ENCODE results near the gene SMIM44. TPM values are rescaled to one million over a fixed set of nuclear protein-coding genes. Genes with fewer than 3 reads are reported as not detected.

The SMIM44 gene
- total RNA-seq, 2 experiments from 2014 or later = not detected

DNA sequence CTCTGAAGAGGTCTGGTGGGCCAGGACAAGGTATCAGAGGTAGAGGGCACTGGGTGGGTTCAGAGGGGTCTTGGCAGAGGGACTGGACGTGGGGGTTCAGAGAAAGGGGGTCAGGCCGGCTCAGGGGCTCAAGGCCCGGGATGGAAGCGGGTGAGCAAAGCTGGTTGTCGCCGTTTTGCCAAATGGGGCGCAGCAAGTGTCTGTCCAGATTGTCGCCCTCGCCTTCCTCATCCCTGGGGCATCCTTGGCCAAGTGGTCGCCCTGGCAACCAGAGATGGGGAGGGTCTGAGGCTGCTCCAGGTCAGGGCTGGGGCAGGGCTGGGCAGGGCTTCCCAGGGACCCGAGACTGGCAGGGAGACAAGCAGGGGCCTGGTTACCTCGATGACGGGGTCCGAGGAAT lies 10.4 kb upstream of the SMIM44 start:
- DNase-seq = no peak
- H3K27me3 Mint-ChIP-seq (ENCODE audit: low read depth) = no peaks in the 10 kb centered on the region
- intact Hi-C loops (cut with micrococcal nuclease) = no loop called here
- peaks cover 28% of the 10 kb centered on the region for H3K36me3 Mint-ChIP-seq (ENCODE audit: low read depth)
- no peak overlapping the region for H3K4me3 Mint-ChIP-seq
- H3K9me3 Mint-ChIP-seq = no peaks in the 10 kb centered on the region
- peak overlapping the region; percentile 47 for H3K27ac Mint-ChIP-seq
- H3K4me1 Mint-ChIP-seq (ENCODE audit: low read depth) = peaks cover 21% of the 10 kb centered on the region
- CTCF ChIA-PET = interaction anchor here (1.2 to 2.1 kb wide), 4 partner anchors 9 to 24 kb away, joined by 4 to 19 read pairs (median 5); no protein-coding TSS in a partner anchor

DNA sequence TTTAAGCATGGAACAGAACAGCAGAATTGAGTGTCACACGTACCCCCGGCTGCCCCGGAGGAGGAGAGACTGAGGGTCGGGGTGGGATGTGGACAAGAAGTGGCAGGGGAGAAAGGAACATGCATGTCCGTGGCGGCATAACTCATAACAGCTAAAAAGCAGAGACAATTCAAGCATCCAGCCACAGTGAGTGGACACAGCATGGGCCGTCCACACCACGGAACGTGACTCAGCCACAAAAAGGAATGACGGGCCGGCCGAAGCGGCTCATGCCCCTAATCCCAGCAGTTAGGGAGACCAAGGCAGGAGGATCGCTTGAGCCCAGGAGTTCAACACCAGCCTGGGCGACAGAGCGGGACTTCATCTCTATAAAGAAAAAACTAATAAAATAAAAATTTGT lies 9.7 kb upstream of the SMIM44 start:
- Mint-ChIP-seq H3K4me1 (ENCODE audit: low read depth) (peaks cover 16% of the 10 kb centered on the region), H3K4me3 (no peak overlapping the region), H3K27ac (peak overlapping the region; percentile 26), H3K27me3 (ENCODE audit: low read depth) (no peaks in the 10 kb centered on the region), H3K36me3 (ENCODE audit: low read depth) (peaks cover 28% of the 10 kb centered on the region), H3K9me3 (no peaks in the 10 kb centered on the region)
- DNase-seq = no peak
- CTCF ChIA-PET = interaction anchor here (1.2 kb wide), 1 partner anchor 20 kb away, joined by 4 read pairs; no protein-coding TSS in a partner anchor
- intact Hi-C loops (cut with micrococcal nuclease) = no loop called here

DNA sequence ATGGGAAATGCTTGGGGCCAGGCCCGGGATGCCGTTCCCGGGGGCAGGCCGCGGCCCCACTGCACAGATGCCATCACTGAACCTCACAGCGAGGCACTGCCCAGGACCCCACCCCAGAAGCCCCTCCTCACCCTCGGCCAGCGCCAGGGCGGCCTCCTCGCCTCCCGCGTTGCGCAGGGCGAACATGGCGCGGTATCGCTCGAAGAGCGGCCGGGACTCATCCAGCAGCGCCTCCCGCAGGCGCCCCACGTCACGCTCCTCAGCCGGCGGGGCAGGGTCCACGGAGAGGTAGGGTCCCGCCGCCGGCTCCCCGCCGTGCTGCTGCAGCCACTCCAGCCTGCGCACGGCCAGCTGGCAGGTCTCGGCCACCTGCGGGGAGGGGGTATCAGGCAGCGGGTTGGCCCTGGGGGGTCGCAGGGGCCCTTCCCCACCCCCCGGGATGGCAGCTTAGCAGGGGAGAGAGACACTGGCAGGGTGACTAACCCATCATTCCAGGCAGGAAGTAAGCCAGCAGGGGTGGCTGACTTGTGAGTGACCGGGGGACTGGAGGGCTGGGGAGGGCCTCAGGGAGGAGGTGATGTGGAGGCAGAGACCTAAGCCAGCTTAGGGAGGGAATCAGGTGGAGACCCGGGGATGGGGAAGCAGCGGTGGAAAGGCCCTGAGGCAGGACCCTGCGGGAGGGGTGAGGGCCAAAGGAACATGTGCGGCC lies 9.0 kb upstream of the SMIM44 start:
- CTCF ChIA-PET = interaction anchor here (1.2 kb wide), 1 partner anchor 20 kb away, joined by 4 read pairs; no protein-coding TSS in a partner anchor
- H3K36me3 Mint-ChIP-seq (ENCODE audit: low read depth) = peaks cover 28% of the 10 kb centered on the region
- H3K9me3 Mint-ChIP-seq = no peaks in the 10 kb centered on the region
- intact Hi-C loops (cut with micrococcal nuclease) = no loop called here
- no peaks in the 10 kb centered on the region for H3K27me3 Mint-ChIP-seq (ENCODE audit: low read depth)
- DNase-seq = no peak
- peaks cover 15% of the 10 kb centered on the region for H3K4me1 Mint-ChIP-seq (ENCODE audit: low read depth)
- no peak overlapping the region for H3K27ac Mint-ChIP-seq
- no peak overlapping the region for H3K4me3 Mint-ChIP-seq

DNA sequence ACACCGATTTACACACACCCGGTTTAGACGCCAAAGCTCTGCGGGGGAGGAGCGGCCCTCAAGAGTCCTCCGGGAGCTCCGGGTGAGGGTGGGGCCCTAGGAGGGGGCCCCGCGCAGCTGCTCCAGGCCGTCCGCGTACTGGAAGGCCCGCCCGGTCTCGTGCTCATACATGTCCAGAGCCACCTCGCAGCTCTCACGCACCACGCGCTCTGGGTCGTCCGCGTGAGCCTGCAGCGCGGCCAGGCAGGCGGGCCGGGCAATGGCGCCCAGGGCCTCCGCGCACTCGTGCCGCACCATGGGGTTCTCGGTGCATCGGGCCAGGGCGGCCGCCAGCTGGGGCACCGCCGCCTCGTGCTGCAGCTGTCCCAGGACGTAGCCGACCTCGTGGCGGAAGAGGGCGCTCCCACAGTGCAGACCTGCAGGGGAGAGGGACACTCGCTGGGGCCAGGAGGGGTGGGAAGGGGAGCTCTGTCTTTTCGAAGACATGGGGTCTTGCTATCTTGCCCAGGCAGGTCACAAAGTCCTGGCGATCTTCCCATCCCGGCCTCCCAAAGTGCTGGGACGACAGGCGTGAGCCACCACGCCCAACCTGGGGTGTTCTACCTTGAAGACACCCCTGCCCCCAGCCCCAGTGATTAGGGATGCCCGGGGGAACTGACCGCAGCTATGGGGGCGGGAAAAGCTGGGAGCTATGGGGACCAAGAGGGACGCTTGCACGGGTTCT lies 8.3 kb upstream of the SMIM44 start:
- no peak for DNase-seq
- Mint-ChIP-seq H3K9me3 (no peaks in the 10 kb centered on the region), H3K27me3 (ENCODE audit: low read depth) (no peaks in the 10 kb centered on the region), H3K27ac (no peak overlapping the region), H3K4me1 (ENCODE audit: low read depth) (peaks cover 12% of the 10 kb centered on the region), H3K4me3 (no peak overlapping the region), H3K36me3 (ENCODE audit: low read depth) (peaks cover 23% of the 10 kb centered on the region)
- CTCF ChIA-PET = interaction anchor here (0.6 kb wide), 1 partner anchor 51 kb away, joined by 3 read pairs; no protein-coding TSS in a partner anchor
- intact Hi-C loops (cut with micrococcal nuclease) = no loop called here

DNA sequence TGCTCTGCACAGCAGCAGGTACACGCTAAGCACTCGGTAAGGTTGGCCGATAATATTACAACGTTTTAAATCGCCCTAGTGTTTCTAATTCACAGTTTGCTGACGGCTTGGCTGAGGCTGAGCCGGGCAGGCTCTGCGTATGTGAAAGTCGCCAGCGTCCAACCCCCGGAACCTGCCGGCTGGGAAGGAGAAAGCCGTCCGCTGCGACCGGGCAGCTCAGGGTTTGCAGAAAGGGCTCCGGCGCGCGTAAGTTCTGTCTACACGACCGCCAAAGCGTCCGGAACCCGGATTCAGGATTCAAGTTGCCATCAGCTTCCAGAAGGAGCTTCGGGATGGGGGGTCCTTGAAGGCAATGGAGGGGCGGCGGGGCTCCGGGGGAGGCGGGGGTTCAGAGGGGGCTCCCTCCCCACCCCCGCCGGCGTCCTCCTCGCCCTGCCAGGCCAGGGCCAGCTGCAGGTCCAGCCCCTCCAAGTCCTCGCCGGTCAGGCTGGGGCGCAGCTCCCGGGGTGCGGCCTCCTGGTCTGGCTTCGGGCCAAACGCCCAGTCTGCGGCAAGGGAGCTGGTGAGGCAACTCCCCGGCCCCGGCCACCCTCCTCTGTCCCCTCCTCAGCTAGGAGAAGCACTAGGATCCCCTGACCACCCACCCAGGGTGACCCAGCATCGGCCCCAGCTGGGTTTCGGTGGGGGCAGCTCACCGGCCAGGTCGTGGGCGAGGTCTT lies 575 bp downstream of the SMIM44 start:
- no peak overlapping the region for H3K27ac Mint-ChIP-seq
- H3K4me3 Mint-ChIP-seq = no peak overlapping the region
- no peak for DNase-seq
- intact Hi-C loops (cut with micrococcal nuclease) = no loop called here
- H3K36me3 Mint-ChIP-seq (ENCODE audit: low read depth) = no peaks in the 10 kb centered on the region
- peaks cover 9% of the 10 kb centered on the region for H3K4me1 Mint-ChIP-seq (ENCODE audit: low read depth)
- CTCF ChIA-PET = interaction anchor here (1.0 to 3.3 kb wide), 4 partner anchors 10 to 177 kb away, joined by 3 to 23 read pairs (median 4); no protein-coding TSS in a partner anchor
- H3K27me3 Mint-ChIP-seq (ENCODE audit: low read depth) = no peaks in the 10 kb centered on the region
- H3K9me3 Mint-ChIP-seq = no peaks in the 10 kb centered on the region

DNA sequence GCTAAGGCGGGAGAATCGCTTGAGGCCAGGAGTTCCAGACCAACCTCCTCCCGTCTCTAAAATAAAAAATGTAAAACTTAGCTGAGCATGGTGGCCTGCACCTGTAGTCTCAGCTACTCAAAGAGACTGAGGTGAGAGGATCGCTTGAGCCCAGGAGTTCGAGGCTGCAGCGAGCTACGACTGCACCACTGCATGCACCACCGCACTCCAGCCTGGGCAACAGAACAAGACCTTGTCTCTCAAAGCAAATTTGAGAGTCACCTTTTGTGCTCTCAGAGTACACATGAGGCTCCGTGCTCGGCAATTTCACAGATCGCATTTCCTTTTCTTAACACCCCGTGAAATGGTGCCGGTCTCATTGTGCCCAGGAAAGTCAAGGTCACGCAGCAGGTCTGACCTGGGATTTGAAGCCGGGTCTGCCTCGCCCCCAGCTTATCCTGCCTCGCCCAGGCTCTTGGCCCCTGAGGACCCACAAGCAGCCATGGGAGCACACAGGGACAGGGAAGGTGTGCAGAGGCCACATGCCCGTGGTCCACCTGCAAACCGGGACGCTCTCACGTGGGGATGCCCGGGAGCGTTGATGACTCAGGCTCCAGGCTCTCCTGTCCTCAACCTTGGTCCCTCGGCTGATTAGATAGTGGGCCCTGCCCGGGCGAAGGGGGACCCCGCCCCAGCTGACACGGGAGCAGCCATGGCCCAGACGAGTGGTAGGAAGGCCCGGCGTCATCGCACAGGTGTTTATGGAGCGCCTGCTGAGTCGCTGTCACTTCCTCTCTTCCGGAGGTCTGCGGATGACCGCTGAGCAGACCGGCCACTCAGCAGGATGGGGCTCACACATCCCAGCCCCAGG lies 1.8 kb downstream of the SMIM44 start:
- H3K4me3 Mint-ChIP-seq = no peak overlapping the region
- H3K9me3 Mint-ChIP-seq = no peaks in the 10 kb centered on the region
- DNase-seq = no peak
- peaks cover 9% of the 10 kb centered on the region for H3K4me1 Mint-ChIP-seq (ENCODE audit: low read depth)
- H3K27me3 Mint-ChIP-seq (ENCODE audit: low read depth) = no peaks in the 10 kb centered on the region
- CTCF ChIA-PET = interaction anchor here (0.6 to 2.0 kb wide), 3 partner anchors 9 to 179 kb away, joined by 3 to 6 read pairs (median 3); no protein-coding TSS in a partner anchor
- intact Hi-C loops (cut with micrococcal nuclease) = no loop called here
- H3K36me3 Mint-ChIP-seq (ENCODE audit: low read depth) = no peaks in the 10 kb centered on the region
- no peak overlapping the region for H3K27ac Mint-ChIP-seq

DNA sequence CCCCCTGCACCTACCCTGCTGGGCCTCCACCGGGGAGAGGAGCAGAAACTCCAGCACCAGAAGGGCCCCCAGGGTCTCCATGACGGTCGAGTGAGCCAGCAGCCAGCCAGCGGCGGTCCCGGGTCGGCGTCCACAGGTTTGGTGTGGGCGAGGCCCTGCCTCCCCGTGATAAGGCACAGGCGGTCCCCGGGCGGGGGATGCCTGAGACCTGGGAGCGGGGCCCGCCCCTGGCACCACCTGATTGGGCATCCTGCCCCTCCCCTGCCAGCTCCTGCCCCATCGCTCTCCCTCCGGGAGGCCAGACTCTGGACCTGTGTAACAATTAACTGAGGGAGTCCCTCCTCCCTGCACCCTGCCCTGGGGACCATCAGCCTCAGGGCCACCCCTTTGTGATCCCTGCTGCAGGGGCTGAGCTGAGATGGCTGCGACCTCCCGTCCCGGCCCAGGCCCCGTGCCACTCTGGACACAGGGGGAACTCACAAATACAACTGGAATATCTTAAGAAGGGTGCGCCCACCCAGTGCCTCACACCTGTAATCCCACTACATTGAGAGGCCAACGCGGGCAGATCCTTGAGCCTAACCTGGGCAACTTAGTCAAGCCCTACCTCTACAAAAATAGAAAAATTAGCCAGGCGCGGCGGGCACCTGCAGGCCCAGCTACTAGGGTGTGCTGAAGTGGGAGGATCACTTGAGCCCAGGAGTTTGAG lies 2.7 kb downstream of the SMIM44 start, which contains the start of gene SMIM24:
Gene SMIM24, minus strand, starts transcription at position 143 of the 709 bp plus-strand sequence. Its CDS starts 62 bp downstream, at position 81.
- intact Hi-C loops (cut with micrococcal nuclease) = no loop called here
- no peaks in the 10 kb centered on the region for H3K27me3 Mint-ChIP-seq (ENCODE audit: low read depth)
- no peaks in the 10 kb centered on the region for H3K36me3 Mint-ChIP-seq (ENCODE audit: low read depth)
- H3K4me3 Mint-ChIP-seq = no peak within 1 kb of the TSS
- peaks cover 9% of the 10 kb centered on the region for H3K4me1 Mint-ChIP-seq (ENCODE audit: low read depth)
- no peak within 1 kb of the TSS for H3K27ac Mint-ChIP-seq
- no peak for DNase-seq
- CTCF ChIA-PET = interaction anchor here (1.6 to 2.0 kb wide), 2 partner anchors 8 to 176 kb away, joined by 6 read pairs; no protein-coding TSS in a partner anchor
- no peaks in the 10 kb centered on the region for H3K9me3 Mint-ChIP-seq

DNA sequence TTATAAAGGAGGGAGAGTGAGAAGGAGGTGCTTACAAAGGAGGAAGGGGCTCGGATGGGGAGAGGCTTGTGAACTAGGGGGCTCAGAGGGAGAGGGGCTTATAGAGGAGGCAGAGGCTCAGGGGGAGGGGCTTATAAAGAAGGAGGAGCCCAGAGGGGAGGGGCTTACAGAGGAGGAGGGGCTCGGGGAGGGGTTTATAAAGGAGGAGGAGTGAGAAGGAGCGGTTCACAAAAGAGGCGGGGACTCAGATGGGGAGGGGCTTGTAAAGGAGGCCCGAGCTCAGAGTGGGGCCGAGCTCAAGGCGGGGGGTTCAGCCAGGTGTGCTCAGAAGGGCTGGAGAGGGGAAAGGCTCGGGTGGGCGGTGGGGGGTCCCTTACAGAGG lies 3.4 kb downstream of the SMIM44 start:
- no peak overlapping the region for H3K4me3 Mint-ChIP-seq
- no peak overlapping the region for H3K27ac Mint-ChIP-seq
- peak; percentile 41 for DNase-seq
- intact Hi-C loops (cut with micrococcal nuclease) = no loop called here
- H3K9me3 Mint-ChIP-seq = no peaks in the 10 kb centered on the region
- CTCF ChIA-PET = interaction anchor here (0.8 to 1.6 kb wide), 5 partner anchors 15 to 175 kb away, joined by 3 to 9 read pairs (median 5); no protein-coding TSS in a partner anchor
- H3K36me3 Mint-ChIP-seq (ENCODE audit: low read depth) = no peaks in the 10 kb centered on the region
- H3K27me3 Mint-ChIP-seq (ENCODE audit: low read depth) = no peaks in the 10 kb centered on the region
- H3K4me1 Mint-ChIP-seq (ENCODE audit: low read depth) = peaks cover 9% of the 10 kb centered on the region

- H3K27me3 Mint-ChIP-seq (ENCODE audit: low read depth) = no peaks in the 10 kb centered on the region
- CTCF ChIA-PET = interaction anchor here (0.8 to 1.6 kb wide), 7 partner anchors 9 to 175 kb away, joined by 3 to 9 read pairs (median 3); no protein-coding TSS in a partner anchor
These were observed 3.9 kb downstream of the SMIM44 start for GRCh38 chr19:3479177-3479833.

GRCh38 chr19:3478409-3479176 lies 4.6 kb downstream of the SMIM44 start:
- peaks cover 9% of the 10 kb centered on the region for H3K4me1 Mint-ChIP-seq (ENCODE audit: low read depth)
- H3K36me3 Mint-ChIP-seq (ENCODE audit: low read depth) = no peaks in the 10 kb centered on the region
- H3K27ac Mint-ChIP-seq = no peak overlapping the region
- H3K9me3 Mint-ChIP-seq = no peaks in the 10 kb centered on the region
- peak overlapping the region; percentile 33 for H3K4me3 Mint-ChIP-seq
- intact Hi-C loops (cut with micrococcal nuclease) = no loop called here
- no peak for DNase-seq
- H3K27me3 Mint-ChIP-seq (ENCODE audit: low read depth) = no peaks in the 10 kb centered on the region
- CTCF ChIA-PET = interaction anchor here (0.8 to 1.6 kb wide), 7 partner anchors 9 to 174 kb away, joined by 3 to 9 read pairs (median 3); no protein-coding TSS in a partner anchor

More at GRCh38 chr19:3479177-3479833, 3.9 kb downstream of the SMIM44 start:
- H3K36me3 Mint-ChIP-seq (ENCODE audit: low read depth) = no peaks in the 10 kb centered on the region
- H3K9me3 Mint-ChIP-seq = no peaks in the 10 kb centered on the region
- DNase-seq = peak; percentile 47
- peaks cover 9% of the 10 kb centered on the region for H3K4me1 Mint-ChIP-seq (ENCODE audit: low read depth)
- H3K27ac Mint-ChIP-seq = no peak overlapping the region
- intact Hi-C loops (cut with micrococcal nuclease) = no loop called here
- H3K4me3 Mint-ChIP-seq = no peak overlapping the region

Data from activated naive CD4-positive, alpha-beta T cell treated with anti-CD3 and anti-CD28 coated beads for 36 hours (primary cell).